IPS-18a (cell line): Measurements from ENCODE around the gene TBCD.
"Not testable (repeated sequence)": the region's sequence is repeated elsewhere in the genome, so short reads cannot be mapped to it uniquely, and the experiment has no call there.

ENCODE experiments used
- H3K27ac ChIP-seq: one replicate; pipeline ENCODE4 v1.5.1; 2013; ENCODE audit warnings: low read length
- H3K27me3 ChIP-seq: one replicate; pipeline ENCODE4 v1.6.1; 2013; ENCODE audit warnings: mild to moderate bottlenecking, low read length; ENCODE audit not compliant: control insufficient read depth, insufficient read depth
- H3K36me3 ChIP-seq: one replicate; pipeline ENCODE4 v1.6.1; 2013; ENCODE audit warnings: low read depth, low read length; ENCODE audit not compliant: control insufficient read depth
- H3K4me1 ChIP-seq: one replicate; pipeline ENCODE4 v1.6.1; 2013; ENCODE audit warnings: low read depth, low read length; ENCODE audit not compliant: control insufficient read depth
- H3K4me3 ChIP-seq: one replicate; pipeline ENCODE4 v1.5.1; 2013; ENCODE audit warnings: low read length
- H3K9ac ChIP-seq: one replicate; pipeline ENCODE4 v1.6.1; 2013; ENCODE audit warnings: mild to moderate bottlenecking, low read length, moderate library complexity
- H3K9me3 ChIP-seq: one replicate; pipeline ENCODE4 v1.6.1; 2013; ENCODE audit warnings: low read depth, low read length; ENCODE audit not compliant: control insufficient read depth

The TBCD gene

GRCh38 chr17:82776454-82776853 is 24.6 kb downstream of the TBCD start:
- Histone ChIP-seq H3K4me1 (no peaks in the 10 kb centered on the region), H3K9ac (no peak overlapping the region)

GRCh38 chr17:82777778-82778375 is 26.0 kb downstream of the TBCD start:
- not testable (repeated sequence) for H3K27ac ChIP-seq, H3K4me3 ChIP-seq, H3K9me3 ChIP-seq, H3K27me3 ChIP-seq, H3K4me1 ChIP-seq, H3K9ac ChIP-seq
- peaks cover 15% of the 10 kb centered on the region for H3K36me3 ChIP-seq

More at GRCh38 chr17:82776454-82776853, 24.6 kb downstream of the TBCD start:
- Histone ChIP-seq H3K9me3 (no peaks in the 10 kb centered on the region), H3K36me3 (peaks cover 21% of the 10 kb centered on the region), H3K4me3 (no peak overlapping the region), H3K27ac (no peak overlapping the region), H3K27me3 (no peaks in the 10 kb centered on the region)

GRCh38 chr17:82779541-82779940 is 27.7 kb downstream of the TBCD start:
- Histone ChIP-seq H3K9me3 (no peaks in the 10 kb centered on the region), H3K27me3 (no peaks in the 10 kb centered on the region), H3K27ac (no peak overlapping the region), H3K9ac (no peak overlapping the region), H3K36me3 (peaks cover 26% of the 10 kb centered on the region), H3K4me1 (peaks cover 4% of the 10 kb centered on the region), H3K4me3 (no peak overlapping the region)

GRCh38 chr17:82780195-82780594 is 28.3 kb downstream of the TBCD start:
- peaks cover 27% of the 10 kb centered on the region for H3K36me3 ChIP-seq
- peaks cover 4% of the 10 kb centered on the region for H3K4me1 ChIP-seq
- H3K27me3 ChIP-seq, result no peaks in the 10 kb centered on the region
- no peaks in the 10 kb centered on the region for H3K9me3 ChIP-seq
- no peak overlapping the region for H3K27ac ChIP-seq
- no peak overlapping the region for H3K9ac ChIP-seq
- H3K4me3 ChIP-seq, result no peak overlapping the region

GRCh38 chr17:82780971-82781893 is 29.4 kb downstream of the TBCD start:
- H3K36me3 ChIP-seq, result peaks cover 25% of the 10 kb centered on the region

GRCh38 chr17:82781894-82782274 is 30.0 kb downstream of the TBCD start:
- Histone ChIP-seq H3K9ac (no peak overlapping the region), H3K27me3 (no peaks in the 10 kb centered on the region), H3K9me3 (no peaks in the 10 kb centered on the region), H3K27ac (no peak overlapping the region), H3K36me3 (peaks cover 20% of the 10 kb centered on the region), H3K4me3 (no peak overlapping the region), H3K4me1 (peaks cover 4% of the 10 kb centered on the region)

More at GRCh38 chr17:82780971-82781893, 29.4 kb downstream of the TBCD start:
- Histone ChIP-seq H3K9me3 (no peaks in the 10 kb centered on the region), H3K27me3 (no peaks in the 10 kb centered on the region), H3K4me3 (no peak overlapping the region), H3K4me1 (peaks cover 4% of the 10 kb centered on the region), H3K27ac (no peak overlapping the region), H3K9ac (no peak overlapping the region)

- Histone ChIP-seq H3K36me3 (peaks cover 20% of the 10 kb centered on the region), H3K27me3 (no peaks in the 10 kb centered on the region), H3K9ac (no peak overlapping the region)
Observed at GRCh38 chr17:82782657-82783207, 30.9 kb downstream of the TBCD start.

GRCh38 chr17:82783498-82783897 is 31.6 kb downstream of the TBCD start:
- Histone ChIP-seq H3K9me3 (no peaks in the 10 kb centered on the region), H3K36me3 (peaks cover 20% of the 10 kb centered on the region), H3K27ac (no peak overlapping the region), H3K9ac (no peak overlapping the region), H3K4me3 (no peak overlapping the region), H3K27me3 (no peaks in the 10 kb centered on the region), H3K4me1 (peaks cover 4% of the 10 kb centered on the region)

More at GRCh38 chr17:82782657-82783207, 30.9 kb downstream of the TBCD start:
- Histone ChIP-seq H3K27ac (no peak overlapping the region), H3K9me3 (no peaks in the 10 kb centered on the region), H3K4me3 (no peak overlapping the region), H3K4me1 (peaks cover 4% of the 10 kb centered on the region)

- H3K9me3 ChIP-seq, H3K4me1 ChIP-seq, H3K9ac ChIP-seq, H3K27ac ChIP-seq, H3K4me3 ChIP-seq, H3K27me3 ChIP-seq: not testable (repeated sequence)
- H3K36me3 ChIP-seq, result peaks cover 20% of the 10 kb centered on the region
Observed at GRCh38 chr17:82785581-82785980, 33.7 kb downstream of the TBCD start.

GRCh38 chr17:82786427-82786826 is 34.6 kb downstream of the TBCD start:
- H3K9me3 ChIP-seq, result no peaks in the 10 kb centered on the region
- H3K36me3 ChIP-seq, result peaks cover 21% of the 10 kb centered on the region
- no peak overlapping the region for H3K9ac ChIP-seq
- no peak overlapping the region for H3K4me3 ChIP-seq
- peaks cover 4% of the 10 kb centered on the region for H3K4me1 ChIP-seq
- H3K27me3 ChIP-seq, result no peaks in the 10 kb centered on the region
- H3K27ac ChIP-seq, result no peak overlapping the region

- no peaks in the 10 kb centered on the region for H3K9me3 ChIP-seq
- H3K27me3 ChIP-seq, result no peaks in the 10 kb centered on the region
- H3K9ac ChIP-seq, result no peak overlapping the region
- H3K4me1 ChIP-seq, result peaks cover under 1% of the 10 kb centered on the region
- H3K36me3 ChIP-seq, result peaks cover 20% of the 10 kb centered on the region
- no peak overlapping the region for H3K27ac ChIP-seq
- no peak overlapping the region for H3K4me3 ChIP-seq
Observed at GRCh38 chr17:82787081-82787848, 35.4 kb downstream of the TBCD start.
